ENCODE measurements around the gene OR8G1.
"Not testable (repeated sequence)": the region's sequence is repeated elsewhere in the genome, so short reads cannot be mapped to it uniquely, and the experiment has no call there.

The OR8G1 gene, protein sequence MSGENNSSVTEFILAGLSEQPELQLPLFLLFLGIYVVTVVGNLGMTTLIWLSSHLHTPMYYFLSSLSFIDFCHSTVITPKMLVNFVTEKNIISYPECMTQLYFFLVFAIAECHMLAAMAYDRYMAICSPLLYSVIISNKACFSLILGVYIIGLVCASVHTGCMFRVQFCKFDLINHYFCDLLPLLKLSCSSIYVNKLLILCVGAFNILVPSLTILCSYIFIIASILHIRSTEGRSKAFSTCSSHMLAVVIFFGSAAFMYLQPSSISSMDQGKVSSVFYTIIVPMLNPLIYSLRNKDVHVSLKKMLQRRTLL
- 0 reads per million in 2 experiments for total RNA-seq

DNA sequence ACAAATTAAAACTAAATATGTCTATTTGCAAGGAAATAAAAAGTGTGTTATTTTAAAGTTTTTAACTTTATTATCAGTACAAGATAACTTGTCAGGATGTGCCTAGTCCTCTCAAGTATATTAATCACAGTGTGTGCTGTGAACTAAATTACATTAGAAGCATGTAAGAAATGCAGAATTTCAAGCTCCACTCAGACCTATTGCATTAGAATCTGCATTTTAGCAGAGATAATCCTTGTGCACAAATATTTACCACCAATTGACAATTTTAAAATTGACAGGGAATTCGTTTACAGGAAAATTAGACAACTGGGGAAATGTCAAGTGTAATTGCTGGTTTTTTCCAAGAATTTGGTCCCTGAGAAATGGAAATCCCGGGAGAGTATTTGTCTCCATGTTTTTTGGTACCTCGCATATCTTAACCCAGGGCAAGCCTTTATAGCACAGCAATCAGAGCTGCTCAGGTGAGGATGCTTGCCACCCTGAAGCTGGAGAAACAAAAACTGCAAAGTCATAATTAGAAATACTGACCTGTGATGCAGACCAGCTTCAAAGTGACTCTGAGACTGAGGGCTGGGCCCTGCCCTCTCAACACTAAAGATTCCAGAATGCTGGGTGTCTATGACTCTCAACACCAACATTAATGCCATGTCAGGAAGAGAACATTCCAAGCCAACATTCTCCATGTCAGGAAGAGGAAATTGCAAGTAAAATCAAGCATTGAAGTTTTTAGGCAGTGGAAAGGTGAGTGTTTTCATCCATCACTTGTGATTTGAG is at the start of gene OR8G1:
Gene OR8G1, plus strand, starts transcription at position 475 of the 777 bp plus-strand sequence. CDS start 8,581 bp downstream, outside the sequence.
- no peak for DNase-seq (ENCODE audit: low read depth)

DNA sequence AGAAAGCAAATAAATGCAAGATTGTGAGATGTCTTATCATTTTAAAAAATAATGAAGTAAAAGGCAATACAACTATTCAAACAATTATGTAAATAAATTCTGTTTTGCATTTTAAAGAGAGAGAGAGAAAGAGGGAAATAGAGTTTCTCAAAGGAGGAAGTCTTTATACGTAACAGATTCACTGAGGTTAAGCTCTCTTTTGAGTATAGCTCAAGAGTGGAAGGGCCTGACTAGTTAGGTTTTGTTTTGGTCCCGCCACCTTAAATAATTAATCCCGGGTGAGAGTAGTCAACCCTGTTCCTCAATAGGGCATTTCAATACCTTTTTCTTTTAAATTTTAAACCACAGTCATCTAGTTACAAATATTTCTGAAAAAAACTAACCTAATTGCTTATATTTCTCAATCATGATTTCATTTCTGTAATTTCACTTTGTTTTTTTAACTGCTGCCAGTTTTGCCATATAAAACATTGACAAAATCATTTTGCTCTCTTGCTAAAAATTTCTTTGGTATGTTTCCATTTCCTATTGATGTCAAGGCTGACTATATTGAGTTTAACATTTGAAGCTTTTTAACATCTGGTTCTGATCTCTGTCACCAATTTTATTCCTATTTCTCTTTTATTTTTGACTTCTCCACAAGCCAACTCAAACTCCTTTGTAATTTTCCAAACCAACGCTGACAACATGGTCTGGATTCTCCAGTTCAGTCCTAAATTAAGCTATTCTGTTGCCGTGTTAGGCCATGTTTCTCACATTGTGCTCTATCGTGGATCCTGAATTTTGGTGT is 47.5 kb upstream of the OR8G1 start:
- no peak for DNase-seq (ENCODE audit: low read depth)

DNA sequence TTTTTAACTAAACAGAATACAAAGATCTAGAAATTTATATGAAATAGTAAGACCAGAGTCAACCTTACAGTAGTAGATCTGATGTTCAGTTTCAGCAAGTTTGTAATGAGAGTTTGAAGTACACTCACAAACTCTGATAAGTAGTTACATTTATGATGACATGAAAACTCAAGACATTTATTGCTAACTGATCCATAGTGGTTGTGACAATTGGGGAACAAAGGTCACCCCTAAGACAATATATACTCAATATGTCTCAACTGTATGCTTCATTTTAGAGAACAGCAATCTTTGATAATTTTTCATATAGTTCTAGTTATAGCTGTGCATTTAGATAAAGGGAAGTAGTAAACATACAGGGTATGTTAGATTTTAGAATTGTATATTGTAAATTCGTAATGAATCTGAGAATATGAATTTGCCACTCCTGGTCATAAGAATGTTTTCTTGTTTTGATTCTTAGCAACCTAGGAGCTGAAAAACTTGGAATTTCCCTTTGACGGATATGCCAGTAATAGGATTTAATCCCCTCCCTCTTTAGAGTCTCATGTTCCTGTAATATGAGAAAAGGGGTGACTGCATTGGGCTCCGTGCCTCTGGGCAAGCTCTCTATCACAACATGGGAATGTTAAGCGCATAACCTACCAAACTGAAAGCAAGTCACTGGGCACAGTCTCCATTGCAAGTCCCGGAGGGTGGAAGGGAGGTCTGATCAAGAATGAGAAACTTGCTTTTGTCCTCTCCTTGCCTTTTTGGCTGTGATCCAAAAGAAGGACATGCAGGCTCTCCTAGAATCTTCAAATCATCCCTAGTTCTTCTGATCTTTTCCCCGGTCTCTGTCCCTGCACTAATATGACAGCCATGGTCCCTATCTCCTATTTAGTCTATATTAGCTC is 46.4 kb upstream of the OR8G1 start:
- no peak for DNase-seq (ENCODE audit: low read depth)

DNA sequence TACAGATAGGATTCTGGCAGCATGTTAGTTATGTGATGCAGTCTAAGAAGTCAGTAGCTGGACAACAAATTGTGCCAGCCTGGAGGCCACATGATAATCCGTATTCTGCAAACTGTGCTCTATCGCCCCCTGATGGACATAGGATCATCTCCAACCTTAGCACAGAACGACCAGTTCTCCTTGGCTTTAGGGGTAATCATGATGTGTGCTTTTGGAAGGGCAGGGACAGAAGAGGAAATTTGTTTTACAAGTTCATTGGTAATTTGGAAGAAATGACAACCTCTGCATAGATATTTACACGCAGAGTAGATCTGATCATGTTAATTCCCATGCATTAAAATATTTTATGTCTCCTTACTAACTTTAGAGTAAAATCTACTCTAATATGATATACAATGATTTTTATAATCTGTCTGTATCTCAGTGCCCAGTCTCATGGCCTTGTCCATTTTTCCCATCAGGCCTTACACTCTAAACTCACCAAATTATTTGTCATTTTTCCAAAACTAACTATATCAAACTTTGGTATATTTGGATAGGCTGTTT is 45.6 kb upstream of the OR8G1 start:
- peak; percentile 18 for DNase-seq (ENCODE audit: low read depth)

DNA sequence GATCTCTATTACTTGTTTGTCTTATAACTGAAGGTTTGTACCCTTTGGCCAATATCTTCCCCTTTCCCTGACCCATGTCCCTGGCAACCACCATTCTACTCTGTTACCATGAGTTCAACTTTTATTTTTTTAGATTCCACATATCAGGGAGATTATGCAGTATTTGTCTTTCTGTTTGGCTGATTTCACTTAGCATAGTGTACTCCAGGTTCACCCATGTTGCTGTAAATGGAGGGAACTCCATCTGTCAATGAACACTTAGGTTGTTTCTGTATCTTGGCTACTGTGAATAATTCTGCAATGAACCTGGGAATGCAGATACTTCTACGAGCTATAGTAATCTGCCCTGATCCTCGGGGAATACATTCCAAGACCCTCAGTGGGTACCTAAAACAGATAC is 42.9 kb upstream of the OR8G1 start:
- no peak for DNase-seq (ENCODE audit: low read depth)

DNA sequence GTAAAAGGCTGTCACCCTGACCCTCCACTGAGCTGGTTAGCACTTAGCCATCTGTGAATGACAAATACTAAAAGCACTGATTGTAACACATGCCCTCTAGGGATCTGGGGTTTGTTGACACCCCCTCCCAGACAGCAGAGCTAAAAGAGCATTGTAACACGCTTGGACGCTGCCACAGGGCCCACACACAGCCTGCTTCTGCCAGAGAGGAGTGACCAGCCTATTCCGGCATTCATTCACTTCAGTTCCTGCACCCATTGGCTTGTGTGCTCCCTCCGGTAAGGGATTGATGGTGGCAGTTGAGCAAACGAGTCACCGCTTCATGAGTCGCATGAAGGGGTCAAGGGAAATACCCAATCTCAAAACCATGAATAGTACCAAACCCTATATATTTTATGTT is 42.0 kb upstream of the OR8G1 start:
- no peak for DNase-seq (ENCODE audit: low read depth)

DNA sequence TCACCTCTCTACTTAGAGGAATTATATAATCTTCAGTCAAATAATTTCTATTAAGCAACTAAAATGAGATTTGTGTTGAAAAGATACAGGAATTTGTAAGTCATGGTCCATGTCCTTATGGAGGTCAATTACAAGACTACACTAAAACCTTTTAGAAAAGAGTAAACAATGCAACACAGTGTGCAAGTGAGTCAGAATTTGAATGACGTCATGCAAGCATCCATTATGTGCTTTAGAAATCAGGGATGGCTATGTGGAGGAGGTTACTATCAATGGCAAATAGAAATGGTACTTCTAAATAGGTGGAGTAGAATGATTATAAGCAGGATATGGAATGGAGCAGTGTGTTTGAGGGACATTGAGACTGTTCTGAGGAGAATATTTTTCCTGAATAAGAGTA is 41.2 kb upstream of the OR8G1 start:
- DNase-seq (ENCODE audit: low read depth), result no peak

DNA sequence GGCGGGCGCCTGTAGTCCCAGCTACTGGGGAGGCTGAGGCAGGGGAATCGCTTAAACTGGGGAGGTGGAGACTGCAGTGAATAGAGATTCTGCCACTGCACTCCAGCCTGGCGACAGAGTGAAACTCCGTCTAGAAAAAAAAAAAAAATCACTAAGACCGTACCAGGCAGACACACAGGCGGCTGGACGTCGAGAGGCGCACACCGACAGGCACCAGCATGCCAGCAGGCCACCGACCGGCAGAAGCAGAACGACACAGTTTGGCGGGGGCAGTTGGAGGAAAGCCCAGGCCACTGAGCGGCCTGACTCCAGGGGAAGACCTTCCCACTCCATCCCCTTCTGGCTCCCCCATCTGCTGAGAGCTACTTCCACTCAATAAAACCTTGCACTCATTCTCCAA is 40.2 kb upstream of the OR8G1 start:
- DNase-seq (ENCODE audit: low read depth), result no peak

DNA sequence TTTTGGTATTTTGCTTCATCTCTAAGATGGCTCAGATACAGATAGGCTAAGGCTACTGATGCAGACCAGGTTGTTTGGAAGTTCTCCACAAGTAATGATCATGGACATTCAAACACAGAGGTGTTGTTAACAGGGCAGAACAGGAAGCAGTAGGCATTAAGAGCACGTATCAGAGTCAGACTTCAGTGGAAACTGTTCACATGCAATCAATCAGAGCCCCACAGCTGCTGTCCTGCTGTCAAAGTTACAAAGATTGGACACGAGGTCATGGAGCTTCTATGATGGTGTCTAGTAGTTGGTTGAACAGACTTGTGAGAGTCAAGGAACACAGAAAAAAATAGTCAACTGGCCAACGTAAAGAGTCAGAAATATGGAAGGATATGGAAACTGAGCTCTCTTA is 37.9 kb upstream of the OR8G1 start:
- DNase-seq (ENCODE audit: low read depth), result no peak

DNA sequence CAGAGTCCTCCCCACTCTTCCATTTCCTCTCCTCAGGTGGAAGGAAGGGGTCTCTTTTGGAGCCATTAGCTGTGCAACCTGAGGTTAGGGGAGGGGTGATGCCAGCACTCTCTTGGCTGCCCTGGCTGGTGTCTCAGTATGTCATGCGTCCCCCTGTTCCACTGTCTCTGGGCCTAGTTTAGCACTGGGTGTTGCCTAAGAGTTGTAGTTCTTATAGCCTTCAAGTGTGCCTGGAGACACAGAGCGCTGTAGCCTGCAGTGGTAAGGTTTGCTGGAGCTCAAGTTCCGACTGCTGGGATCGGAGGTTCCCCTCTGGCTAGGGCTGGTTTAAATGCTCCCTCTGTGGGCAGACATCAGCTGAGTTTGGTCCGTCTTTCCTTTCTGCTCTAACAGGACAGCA is 36.9 kb upstream of the OR8G1 start:
- no peak for DNase-seq (ENCODE audit: low read depth)

DNA sequence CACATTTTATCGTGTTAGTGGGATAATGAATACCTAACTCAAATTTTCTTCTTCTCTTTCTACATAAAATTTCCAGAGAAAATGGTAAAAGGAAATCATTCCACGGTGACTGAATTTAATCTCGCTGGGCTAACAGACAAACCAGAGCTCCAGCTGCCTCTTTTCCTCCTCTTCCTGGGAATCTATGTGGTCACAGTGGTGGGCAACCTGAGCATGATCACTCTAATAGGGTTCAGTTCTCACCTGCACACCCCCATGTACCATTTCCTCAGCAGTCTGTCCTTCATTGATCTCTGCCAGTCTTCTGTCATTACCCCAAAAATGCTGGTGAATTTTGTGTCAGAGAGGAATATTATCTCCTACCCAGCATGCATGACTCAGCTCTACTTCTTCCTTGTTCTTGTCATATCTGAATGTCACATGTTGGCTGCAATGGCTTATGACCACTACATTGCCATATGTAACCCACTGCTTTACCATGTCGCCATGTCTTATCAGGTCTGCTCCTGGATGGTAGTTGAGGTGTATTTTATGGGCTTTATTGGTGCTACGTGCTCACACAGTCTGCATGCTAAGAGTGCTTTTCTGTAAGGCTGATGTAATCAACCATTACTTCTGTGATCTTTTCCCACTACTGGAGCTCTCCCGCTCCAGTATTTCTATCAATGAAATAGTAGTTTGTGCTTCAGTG is 33.6 kb upstream of the OR8G1 start:
- no peak for DNase-seq (ENCODE audit: low read depth)

DNA sequence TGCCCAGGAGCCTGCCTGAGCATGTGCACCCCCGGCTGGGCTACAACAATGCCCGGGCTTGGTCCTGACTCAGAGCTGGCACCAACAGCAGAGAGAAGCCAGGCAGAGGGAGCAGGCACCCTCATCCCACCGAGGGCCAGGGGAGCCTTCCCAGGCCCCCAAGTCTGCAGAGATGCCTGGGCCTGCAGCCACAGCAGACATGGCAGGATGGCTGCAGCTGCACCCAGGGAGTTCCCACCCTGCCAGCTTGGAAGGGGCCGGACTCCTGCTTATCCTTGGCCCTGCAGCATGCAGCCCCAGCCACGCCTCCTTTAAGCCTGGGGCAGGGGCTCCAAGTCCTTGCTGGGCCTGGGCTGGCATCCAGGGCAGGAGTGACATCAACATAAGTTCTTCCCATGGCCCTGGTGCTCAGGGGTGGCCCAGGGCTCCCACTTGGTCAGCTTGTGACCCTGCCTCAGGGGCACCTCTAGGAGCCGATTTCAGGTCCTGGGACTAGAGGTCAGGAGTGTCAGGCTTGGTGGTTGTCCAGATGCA is 31.0 kb upstream of the OR8G1 start:
- DNase-seq (ENCODE audit: low read depth), result no peak

DNA sequence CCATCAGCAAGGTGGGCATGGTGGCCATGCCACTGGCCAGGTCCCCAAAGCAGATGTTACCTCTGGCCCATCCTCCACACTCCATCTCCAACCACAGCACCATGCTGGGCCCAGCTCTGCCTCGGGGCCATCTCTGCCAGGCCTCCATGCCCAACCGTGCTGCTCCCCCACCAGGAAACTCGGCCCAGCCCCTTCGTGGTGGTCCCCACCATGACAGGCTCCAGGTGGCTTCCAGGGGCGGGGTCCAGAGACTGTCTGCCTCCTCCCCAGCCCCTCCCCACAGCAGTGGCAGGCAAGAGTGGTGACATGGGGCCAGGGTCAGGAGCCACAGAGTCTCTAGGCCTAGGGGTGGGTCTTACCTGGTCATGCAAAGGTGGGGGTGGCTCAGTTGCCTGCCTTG is 30.5 kb upstream of the OR8G1 start:
- DNase-seq (ENCODE audit: low read depth), result no peak

DNA sequence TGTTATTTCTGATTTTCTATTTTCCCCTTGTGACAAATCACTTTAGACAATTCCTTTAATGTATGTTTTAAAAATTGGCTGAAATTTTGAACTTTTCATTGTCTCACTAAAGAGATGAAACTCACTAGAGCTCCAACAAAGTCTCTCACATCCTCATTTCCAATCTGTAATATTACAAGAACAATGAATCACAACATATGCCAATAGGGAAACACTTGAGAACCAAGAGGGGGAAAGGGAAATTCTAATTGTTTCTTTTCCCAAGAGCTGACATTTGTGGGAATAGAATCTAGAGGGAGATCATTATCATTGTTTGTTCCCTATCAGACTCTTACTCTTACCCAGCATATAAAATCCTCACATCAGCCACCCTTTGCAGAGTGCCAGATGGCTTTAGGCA is 29.6 kb upstream of the OR8G1 start:
- DNase-seq (ENCODE audit: low read depth), result no peak

DNA sequence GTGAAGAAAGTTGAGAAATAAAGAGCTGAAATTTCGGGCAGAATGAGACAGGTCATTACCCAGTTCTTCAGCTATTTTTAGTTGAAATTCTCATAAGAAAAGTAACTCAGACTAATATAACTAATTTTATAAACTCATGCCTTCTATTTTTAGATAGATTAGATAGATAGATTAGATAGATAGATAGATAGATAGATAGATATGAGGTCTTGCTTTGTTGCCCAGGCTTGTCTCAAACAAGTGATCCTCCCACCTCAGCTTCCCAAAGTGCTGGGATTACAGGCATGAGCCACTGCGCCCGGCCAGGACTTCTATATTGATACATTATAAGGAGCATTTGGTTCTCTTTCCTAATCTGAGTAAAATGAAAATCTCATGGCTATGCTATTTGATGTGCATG is 26.9 kb upstream of the OR8G1 start:
- no peak for DNase-seq (ENCODE audit: low read depth)

DNA sequence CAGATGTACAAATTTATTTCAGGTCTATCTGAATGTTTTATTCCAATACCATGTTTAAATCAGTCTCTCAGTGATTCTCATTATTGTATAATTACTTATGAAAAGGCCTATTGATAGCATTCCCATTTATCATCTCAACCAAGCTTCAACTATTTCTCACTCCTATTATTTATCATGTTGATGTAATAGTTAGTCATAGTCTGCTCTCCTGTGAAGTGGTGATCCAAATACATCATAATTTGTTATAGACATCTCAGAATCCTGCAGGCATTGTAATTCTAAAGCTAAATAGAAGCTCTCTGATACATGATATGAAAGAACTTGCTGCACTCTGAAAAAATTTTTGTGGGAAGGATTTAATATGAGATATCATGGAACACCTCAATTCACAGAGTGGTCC is 21.8 kb upstream of the OR8G1 start:
- DNase-seq (ENCODE audit: low read depth), result no peak

DNA sequence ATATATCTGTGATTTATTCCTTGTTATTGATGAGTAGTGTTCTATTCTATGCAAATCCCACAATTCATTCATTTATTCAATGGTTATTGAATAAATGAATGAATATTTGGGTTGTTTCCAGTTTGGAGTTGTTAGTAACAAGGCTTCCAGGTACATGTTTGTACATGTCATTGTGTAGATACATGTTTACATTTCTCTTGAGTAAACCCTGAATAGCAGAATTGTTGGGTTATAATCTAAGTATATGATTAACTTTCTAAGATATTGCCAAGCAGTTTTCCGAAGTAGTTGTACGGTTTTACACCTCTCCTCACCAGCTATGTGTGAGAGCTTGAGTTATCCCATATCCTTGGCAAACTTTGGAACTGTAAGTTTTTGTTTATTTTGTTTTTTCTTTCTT is 18.5 kb upstream of the OR8G1 start:
- DNase-seq (ENCODE audit: low read depth), result no peak

DNA sequence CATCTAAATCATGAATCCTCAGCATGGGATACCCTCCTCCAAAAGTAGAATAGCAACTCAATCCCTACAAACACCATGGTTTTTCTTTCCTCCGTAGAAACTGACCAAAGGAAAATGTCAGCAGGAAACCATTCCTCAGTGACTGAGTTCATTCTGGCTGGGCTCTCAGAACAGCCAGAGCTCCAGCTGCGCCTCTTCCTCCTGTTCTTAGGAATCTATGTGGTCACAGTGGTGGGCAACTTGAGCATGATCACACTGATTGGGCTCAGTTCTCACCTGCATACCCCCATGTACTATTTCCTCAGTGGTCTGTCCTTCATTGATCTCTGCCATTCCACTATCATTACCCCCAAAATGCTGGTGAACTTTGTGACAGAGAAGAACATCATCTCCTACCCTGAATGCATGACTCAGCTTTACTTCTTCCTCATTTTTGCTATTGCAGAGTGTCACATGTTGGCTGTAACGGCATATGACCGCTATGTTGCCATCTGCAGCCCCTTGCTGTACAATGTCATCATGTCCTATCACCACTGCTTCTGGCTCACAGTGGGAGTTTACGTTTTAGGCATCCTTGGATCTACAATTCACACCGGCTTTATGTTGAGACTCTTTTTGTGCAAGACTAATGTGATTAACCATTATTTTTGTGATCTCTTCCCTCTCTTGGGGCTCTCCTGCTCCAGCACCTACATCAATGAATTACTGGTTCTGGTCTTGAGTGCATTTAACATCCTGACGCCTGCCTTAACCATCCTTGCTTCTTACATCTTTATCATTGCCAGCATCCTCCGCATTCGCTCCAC is 16.1 kb upstream of the OR8G1 start:
- DNase-seq (ENCODE audit: low read depth), result not testable (repeated sequence)

DNA sequence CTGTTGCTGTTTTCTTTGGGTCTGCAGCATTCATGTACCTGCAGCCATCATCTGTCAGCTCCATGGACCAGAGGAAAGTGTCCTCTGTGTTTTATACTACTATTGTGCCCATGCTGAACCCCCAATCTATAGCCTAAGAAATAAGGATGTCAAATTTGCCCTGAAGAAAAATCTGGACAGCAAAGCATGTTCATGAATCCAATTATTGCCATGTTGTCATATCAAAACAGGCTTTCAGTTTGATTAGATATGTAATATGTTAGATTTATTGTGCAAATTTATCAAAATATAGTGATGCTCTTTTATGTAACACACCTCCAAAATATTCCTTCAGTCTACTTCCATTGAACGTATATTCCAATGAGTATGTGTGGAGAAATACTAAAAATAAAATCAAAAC is 15.4 kb upstream of the OR8G1 start:
- no peak for DNase-seq (ENCODE audit: low read depth)

DNA sequence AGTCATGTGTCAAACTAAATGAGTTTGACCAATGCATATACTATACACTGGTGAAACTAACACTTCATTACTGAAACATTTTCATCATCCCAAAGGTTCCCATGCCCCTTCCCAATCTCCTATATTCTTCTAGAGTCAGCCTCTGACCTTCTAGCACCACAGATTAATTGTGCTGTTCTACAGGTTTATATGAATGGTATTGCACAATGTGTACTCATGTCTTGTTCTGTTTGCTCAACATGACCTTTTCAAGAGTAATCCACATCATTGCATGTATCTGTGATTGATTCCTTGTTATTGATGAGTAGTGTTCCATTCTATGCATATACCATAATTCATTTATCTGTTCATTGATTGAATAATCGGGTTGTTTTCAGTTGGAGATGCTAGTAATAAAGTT is 7.5 kb upstream of the OR8G1 start:
- DNase-seq (ENCODE audit: low read depth), result no peak

All from T follicular helper cell (primary cell).